GM12872 (cell line): ENCODE data around the gene SMC3.

Experiments
- CTCF ChIP-seq: IDR thresholded peaks from 3 replicates; pipeline ENCODE4 v1.5.1; 2011; ENCODE audit warnings: low read depth, mild to moderate bottlenecking, low read length, moderate library complexity; ENCODE audit not compliant: insufficient read depth

SMC3 gene

GRCh38 chr10:110648692-110649346 is 81.3 kb downstream of the SMC3 start:
- no peak for TF ChIP-seq CTCF

GRCh38 chr10:110649347-110650264 is 82.1 kb downstream of the SMC3 start:
- no peak for TF ChIP-seq CTCF

GRCh38 chr10:110650265-110650668 is 82.8 kb downstream of the SMC3 start:
- no peak for TF ChIP-seq CTCF

- TF ChIP-seq CTCF = no peak
Measured at GRCh38 chr10:110651044-110651958, 83.8 kb downstream of the SMC3 start.

GRCh38 chr10:110652475-110653118 is 85.1 kb downstream of the SMC3 start:
- TF ChIP-seq CTCF = no peak
